H1 (cell line): Measurements from ENCODE around the gene TNS2. TPM values are rescaled to one million over a fixed set of nuclear protein-coding genes. Genes with fewer than 3 reads are reported as not detected.

ENCODE experiments used
- microRNA-seq, 2 experiments: library from miRNA; unstranded; fragments of <30 nt; microRNA quantifications; one replicate each; pipeline versions ENCODE4 to v1.2.0, GENCODE V29; 2016 to 2020; ENCODE audit warnings: borderline microRNAs expressed in 2 of 2, borderline number of aligned reads in 2 of 2, borderline replicate concordance in 1 of 2
- polyA plus RNA-seq, 7 experiments: library from polyadenylated mRNA; depleted of rRNA in 3 of 7; stranded (reverse) in 5 of 7; unstranded in 2 of 7; fragments of >200 nt in 5 of 7; fragments of 200-250 nt in 2 of 7; gene quantifications; 1 replicate in 5 of 7; 2 replicates in 1 of 7; 4 replicates in 1 of 7; pipeline versions ENCODE4 v1.2.1 to v1.2.3, GENCODE V29; 2011 to 2013; ENCODE audit warnings: missing spikeins in 2 of 7, mixed read lengths in 2 of 7
- small RNA-seq: library from polyadenylated mRNA; stranded (forward); fragments of <200 nt; extraction: miRNeasy Mini kit (QIAGEN cat#:217004); gene quantifications from one replicate; pipeline ENCODE3, GENCODE V24; 2013; ENCODE audit not compliant: insufficient read depth
- total RNA-seq: library from RNA; stranded (reverse); fragmentation: NEBNext Ultra II Directional; extraction: Animal tissue kit (Norgen Biotek cat#: 25700); gene quantifications from 2 replicates; pipeline ENCODE4 v1.2.1, GENCODE V29; 2021

Gene TNS2
- total and polyA plus RNA-seq, 2 of the 8 experiments (the other 6 are each of a cell fraction or from before 2014, with no cell fraction given): 2.8 to 4.7 TPM

Small RNA genes within 50 kb of the gene (microRNA-seq; reads per million reads assigned to microRNA genes)
- gene MIR6757: 0 reads per million in 2 experiments

Small RNA genes within 50 kb of the gene (small RNA-seq; reads per million reads assigned to genes)
- not detected for gene MIR6757

Other genes starting within 250 kb of the TNS2 start
- not detected in 2 replicates for gene KRT4, start 235.9 kb upstream of the TNS2 start, total RNA-seq
- gene KRT4, start 235.9 kb upstream of the TNS2 start, polyA plus RNA-seq (2011; rRNA removed): 0.06 TPM in 1 of 2 replicates, not detected in the other
- gene KRT79, start 215.8 kb upstream of the TNS2 start, total RNA-seq: not detected in 2 replicates
- not detected in 2 replicates for gene KRT79, start 215.8 kb upstream of the TNS2 start, polyA plus RNA-seq (2011; rRNA removed)
- not detected in 2 replicates for gene KRT78, start 201.1 kb upstream of the TNS2 start, total RNA-seq
- gene KRT78, start 201.1 kb upstream of the TNS2 start, polyA plus RNA-seq (2011; rRNA removed): not detected in 2 replicates
- 283 and 290 TPM in 2 replicates for gene KRT8, start 145.0 kb upstream of the TNS2 start, total RNA-seq
- 280 and 311 TPM in 2 replicates for gene KRT8, start 145.0 kb upstream of the TNS2 start, polyA plus RNA-seq (2011; rRNA removed)
- gene KRT18, start 100.9 kb upstream of the TNS2 start, total RNA-seq: 375 and 391 TPM in 2 replicates
- 236 and 263 TPM in 2 replicates for gene KRT18, start 100.9 kb upstream of the TNS2 start, polyA plus RNA-seq (2011; rRNA removed)
- 811 and 816 TPM in 2 replicates for gene EIF4B, start 43.6 kb upstream of the TNS2 start, total RNA-seq
- 269 and 307 TPM in 2 replicates for gene EIF4B, start 43.6 kb upstream of the TNS2 start, polyA plus RNA-seq (2011; rRNA removed)
- gene SPRYD3, start 29.3 kb downstream of the TNS2 start, total RNA-seq: 6.6 and 6.8 TPM in 2 replicates
- 8.0 and 10.4 TPM in 2 replicates for gene SPRYD3, start 29.3 kb downstream of the TNS2 start, polyA plus RNA-seq (2011; rRNA removed)
- 13.7 and 16.4 TPM in 2 replicates for gene IGFBP6, start 47.6 kb downstream of the TNS2 start, total RNA-seq
- 14.7 and 25.3 TPM in 2 replicates for gene IGFBP6, start 47.6 kb downstream of the TNS2 start, polyA plus RNA-seq (2011; rRNA removed)
- gene SOAT2, start 53.4 kb downstream of the TNS2 start, total RNA-seq: not detected in 2 replicates
- gene SOAT2, start 53.4 kb downstream of the TNS2 start, polyA plus RNA-seq (2011; rRNA removed): 0.08 and 0.13 TPM in 2 replicates
- 35.6 and 40.0 TPM in 2 replicates for gene ZNF740, start 130.7 kb downstream of the TNS2 start, total RNA-seq
- gene ZNF740, start 130.7 kb downstream of the TNS2 start, polyA plus RNA-seq (2011; rRNA removed): 7.6 and 8.2 TPM in 2 replicates
- gene CSAD, start 130.9 kb downstream of the TNS2 start, total RNA-seq: 8.8 and 10.0 TPM in 2 replicates
- 11.3 and 15.4 TPM in 2 replicates for gene CSAD, start 130.9 kb downstream of the TNS2 start, polyA plus RNA-seq (2011; rRNA removed)
- 0.54 and 1.2 TPM in 2 replicates for gene ITGB7, start 157.2 kb downstream of the TNS2 start, total RNA-seq
- gene ITGB7, start 157.2 kb downstream of the TNS2 start, polyA plus RNA-seq (2011; rRNA removed): 0.25 and 0.35 TPM in 2 replicates
- gene RARG, start 182.1 kb downstream of the TNS2 start, total RNA-seq: 68.6 and 68.9 TPM in 2 replicates
- gene RARG, start 182.1 kb downstream of the TNS2 start, polyA plus RNA-seq (2011; rRNA removed): 68.6 and 84.2 TPM in 2 replicates
- 47.0 and 52.7 TPM in 2 replicates for gene ESPL1, start 218.2 kb downstream of the TNS2 start, total RNA-seq
- 31.8 and 49.6 TPM in 2 replicates for gene ESPL1, start 218.2 kb downstream of the TNS2 start, polyA plus RNA-seq (2011; rRNA removed)
- gene PFDN5, start 245.5 kb downstream of the TNS2 start, total RNA-seq: 265 and 290 TPM in 2 replicates
- gene PFDN5, start 245.5 kb downstream of the TNS2 start, polyA plus RNA-seq (2011; rRNA removed): 339 and 630 TPM in 2 replicates
- gene MYG1, start 249.6 kb downstream of the TNS2 start, total RNA-seq: 77.1 and 83.3 TPM in 2 replicates
- 104 and 117 TPM in 2 replicates for gene MYG1, start 249.6 kb downstream of the TNS2 start, polyA plus RNA-seq (2011; rRNA removed)